GM12878 (cell line): ENCODE data around the gene ERVH48-1. TPM values are rescaled to one million over a fixed set of nuclear protein-coding genes. Genes with fewer than 3 reads are reported as not detected.
A peak's percentile ranks its signal among the peaks of the same experiment; 100 is the strongest.

Experiments
- ATAC-seq: fragments of 200-7000 bp; cut with Tn5 transposase; 3 replicates; pipeline ENCODE4 v1.9.1; 2020; ENCODE audit warnings: mild to moderate bottlenecking, moderate library complexity
- BruUV-seq: library from RNA; stranded (reverse); fragments of 400-500 nt; replicated peaks from 2 replicates; lab custom pipeline; 2021; lab: Mats Ljungman, UMichigan
- CTCF ChIA-PET: fragments of 300-600 bp; sonication (Branson Sonifier 250); formaldehyde crosslinking; extraction: SDS; loops from one replicate; lab custom pipeline; 2021; ENCODE audit warnings: inconsistent platforms; lab: Yijun Ruan, JAX
- POLR2A ChIA-PET: fragments of 350-600 bp; formaldehyde crosslinking; extraction: SDS; loops from one replicate; lab custom pipeline; 2021; ENCODE audit warnings: inconsistent platforms; lab: Charles Lee
- RAD21 ChIA-PET: fragments of 300-600 bp; sonication (Branson Sonifier 250); formaldehyde crosslinking; loops from one replicate; lab custom pipeline; 2023; ENCODE audit warnings: antibody characterized with exemption; ENCODE audit not compliant: unreplicated experiment; lab: Charles Lee
- SMC1A ChIA-PET: fragments of 300-600 bp; sonication (Branson Sonifier 250); formaldehyde crosslinking; loops from one replicate; lab custom pipeline; 2023; ENCODE audit not compliant: unreplicated experiment, uncharacterized antibody; lab: Charles Lee
- DNase-seq: peaks from one replicate; pipeline ENCODE4 v3.0.0-alpha.2; 2011; ENCODE audit warnings: low read depth, low spot score
- FAIRE-seq: peaks from 3 replicates; lab custom pipeline; 2011; peaks lifted over from hg19 to GRCh38; lab: Jason Lieb, UNC
- H2AFZ ChIP-seq: 2 replicates; pipeline ENCODE4 v1.6.0; 2011; ENCODE audit warnings: low read depth, low read length, control low read depth; ENCODE audit not compliant: control insufficient read depth
- H3K27ac ChIP-seq: 2 replicates; pipeline ENCODE4 v1.5.1; 2011; ENCODE audit warnings: control low read depth; ENCODE audit not compliant: control insufficient read depth, insufficient read depth
- H3K27me3 ChIP-seq, 2 experiments: replicated peaks in 1 of 2; 2 replicates each; pipeline versions ENCODE4 v1.6.0 to v1.6.1; 2011; ENCODE audit warnings: low read length in 1 of 2; ENCODE audit not compliant: control insufficient read depth in 2 of 2, insufficient read depth in 2 of 2
- H3K36me3 ChIP-seq, 2 experiments: 2 replicates each; pipeline ENCODE4 v1.5.1; 2011; ENCODE audit warnings: low read length in 1 of 2; ENCODE audit not compliant: control insufficient read depth in 2 of 2, insufficient read depth in 2 of 2
- H3K4me1 ChIP-seq: 2 replicates; pipeline ENCODE4 v1.6.1; 2011; ENCODE audit warnings: mild to moderate bottlenecking, low read length, moderate library complexity, mixed read lengths; ENCODE audit not compliant: control insufficient read depth, insufficient read depth
- H3K4me2 ChIP-seq: 2 replicates; pipeline ENCODE4 v1.6.0; 2011; ENCODE audit warnings: control low read depth; ENCODE audit not compliant: control insufficient read depth, insufficient read depth
- H3K4me3 ChIP-seq: fragments of 200-600 bp; sonication (generic); 2 replicates; pipeline ENCODE4 v1.5.1; 2016
- H3K79me2 ChIP-seq: 2 replicates; pipeline ENCODE4 v1.6.0; 2011; ENCODE audit warnings: low read length; ENCODE audit not compliant: control insufficient read depth, insufficient read depth
- H3K9ac ChIP-seq: 2 replicates; pipeline ENCODE4 v1.8.0; 2011; ENCODE audit warnings: low read length, control low read depth, mixed read lengths; ENCODE audit not compliant: control insufficient read depth, insufficient read depth
- H3K9me3 ChIP-seq: replicated peaks from 3 replicates; pipeline ENCODE4 v1.5.1; 2011; ENCODE audit warnings: mild to moderate bottlenecking, low read length; ENCODE audit not compliant: control insufficient read depth, insufficient read depth
- H4K20me1 ChIP-seq: 2 replicates; pipeline ENCODE4 v1.6.0; 2011; ENCODE audit not compliant: control insufficient read depth, insufficient read depth
- BCL3 ChIP-seq: IDR thresholded peaks from 2 replicates; pipeline ENCODE4 v1.6.1; 2011; ENCODE audit warnings: borderline replicate concordance, low read depth, mild to moderate bottlenecking, moderate library complexity, low read length; ENCODE audit not compliant: insufficient read depth, poor library complexity, severe bottlenecking
- ELK1 ChIP-seq: IDR thresholded peaks from 2 replicates; pipeline ENCODE4 v1.6.1; 2012; ENCODE audit warnings: low read depth, low read length, improper control_type of control experiment
- HCFC1 ChIP-seq: fragments of 150-350 bp; IDR thresholded peaks from 2 replicates; pipeline ENCODE4 v1.6.1; 2014; ENCODE audit warnings: low read length
- NR2C2 ChIP-seq: IDR thresholded peaks from 2 replicates; pipeline ENCODE4 v1.6.1; 2011; ENCODE audit warnings: borderline replicate concordance, low read depth; ENCODE audit not compliant: control insufficient read depth, insufficient read length
- NRF1 ChIP-seq: conservative IDR thresholded peaks from 2 replicates; pipeline ENCODE4 v1.6.1; 2011; ENCODE audit warnings: mild to moderate bottlenecking, low read depth, low read length, improper control_type of control experiment
- PKNOX1 ChIP-seq: fragments of 450-650 bp; IDR thresholded peaks from 2 replicates; pipeline ENCODE4 v1.6.1; 2016; ENCODE audit warnings: mild to moderate bottlenecking
- POLR2AphosphoS2 ChIP-seq: IDR thresholded peaks from 2 replicates; pipeline ENCODE4 v1.6.1; 2011; ENCODE audit warnings: low read depth, mild to moderate bottlenecking, low read length, improper control_type of control experiment, moderate library complexity
- REST ChIP-seq: IDR thresholded peaks from 2 replicates; pipeline ENCODE4 v1.6.1; 2012; ENCODE audit warnings: mild to moderate bottlenecking, low read depth, low read length
- SRF ChIP-seq, 2 experiments: IDR thresholded peaks; 2 replicates each; pipeline ENCODE4 v1.6.1; 2011; ENCODE audit warnings: low read depth in 2 of 2, low read length in 2 of 2, mild to moderate bottlenecking in 1 of 2, moderate library complexity in 1 of 2
- ZNF274 ChIP-seq: IDR thresholded peaks from one replicate; pipeline ENCODE4 v1.8.0; 2011; ENCODE audit not compliant: insufficient read length, insufficient read depth
- ZSCAN29 ChIP-seq: fragments of 450-650 bp; IDR thresholded peaks from 2 replicates; pipeline ENCODE4 v1.6.1; 2017; ENCODE audit warnings: mild to moderate bottlenecking, moderate library complexity
- WGBS: methylation state at CpG from one replicate; pipeline ENCODE4 v1.1.6; 2016; ENCODE audit warnings: low lambda C conversion rate; ENCODE audit not compliant: insufficient replicate concordance, insufficient coverage; ENCODE audit errors: missing lambda C conversion rate; 5-methylcytosine and 5-hydroxymethylcytosine counted together
- in situ Hi-C: fragments of 300-500 bp; cut with MboI; formaldehyde crosslinking; loops from 9 replicates; pipeline ENCODE4 v1.14.3; 2018; ENCODE audit warnings: mixed read lengths
- intact Hi-C: fragments of 100-400 bp; cut with micrococcal nuclease; formaldehyde crosslinking; loops from one replicate; pipeline ENCODE4 v1.14.2; 2022; ENCODE audit not compliant: unreplicated experiment
- polyA plus RNA-seq, 11 experiments: library from polyadenylated mRNA; depleted of rRNA in 4 of 11; unstranded in 6 of 11; stranded (reverse) in 5 of 11; fragments of >200 nt; fragmentation: Nextera tagmentation in 4 of 11; fragmentation: Illumina TruSeq in 1 of 11; extraction: Ambion mirVana in 4 of 11; extraction: Trizol in 1 of 11; gene quantifications; 1 replicate in 1 of 11; 2 replicates in 10 of 11; pipeline versions ENCODE4 v1.2.1 to v1.2.3, GENCODE V29; 2011 to 2016; ENCODE audit warnings: inconsistent platforms in 2 of 11, missing spikeins in 2 of 11, low read depth in 1 of 11
- total RNA-seq, 4 experiments: library from RNA; depleted of rRNA in 3 of 4; stranded (reverse); fragments of >200 nt in 3 of 4; fragmentation: Illumina TruSeq in 1 of 4; extraction: Trizol in 1 of 4; gene quantifications; 2 replicates each; pipeline versions ENCODE4 v1.2.1 to v1.2.3, GENCODE V29; 2013 to 2021

ERVH48-1 gene
- total and polyA plus RNA-seq, 10 of the 15 experiments (the other 5 are each of a cell fraction or from before 2014, with no cell fraction given), result 0.03 to 0.30 (median 0.13) TPM; not detected in 7

GRCh38 chr21:42892931-42893755 is 32.3 kb downstream of the ERVH48-1 start, which contains the start of gene NDUFV3:
TSS of gene NDUFV3 (plus strand) at chr21:42893309. CDS start at chr21:42893334, 25 bp downstream.
- FAIRE-seq (peak; percentile 96), ATAC-seq (peak; percentile 97), DNase-seq (peak; percentile 90)
- Histone ChIP-seq H3K4me2 (peak within 1 kb of the TSS; percentile 88), H3K36me3 (peaks cover 0 to 5% of the 10 kb centered on the region in 2 experiments; a peak in 2 of 4 replicates), H3K4me1 (peaks cover 3% of the 10 kb centered on the region), H3K27me3 (no peaks in the 10 kb centered on the region), H2AFZ (peak within 1 kb of the TSS; percentile 74), H3K9ac (peak within 1 kb of the TSS; percentile 86), H3K9me3 (no peaks in the 10 kb centered on the region; the same call in 2 of the 3 replicates), H3K4me3 (peak within 1 kb of the TSS; percentile 84), H3K27ac (peak within 1 kb of the TSS; percentile 80), H4K20me1 (no peaks in the 10 kb centered on the region), H3K79me2 (peaks cover 13% of the 10 kb centered on the region)
- POLR2A ChIA-PET, result interaction anchor here (0.6 to 2.6 kb wide), 6 partner anchors 10 to 124 kb away, joined by 3 to 10 read pairs (median 4); partner anchors contain the start of gene PKNOX1
- in situ Hi-C loops (no loop called here), intact Hi-C loops (no loop called here)
- CTCF ChIA-PET, result interaction anchor here (0.6 to 1.4 kb wide), 6 partner anchors 9 to 753 kb away, joined by 3 to 6 read pairs (median 4); no protein-coding TSS in a partner anchor
- RAD21 ChIA-PET, result interaction anchor here (0.6 to 1.4 kb wide), 3 partner anchors 15 to 81 kb away, joined by 3 to 6 read pairs (median 3); partner anchors contain the start of gene PKNOX1
- BruUV-seq, result TSS peak; percentile 80
- WGBS, result 1% methylated on average over 84 of the region's 87 CpGs
- SMC1A ChIA-PET, result interaction anchor here (0.5 to 1.2 kb wide), 3 partner anchors 12 to 461 kb away, joined by 3 read pairs; no protein-coding TSS in a partner anchor
- TF ChIP-seq NR2C2 (no peak), SRF (IDR thresholded peaks at IDR 0.05; ENCODE audit: low read depth in 2 of 2, low read length in 2 of 2) (no peak), ELK1 (no peak), BCL3 (peak; percentile 53), NRF1 (peak; percentile 64), ZNF274 (no peak), ZSCAN29 (no peak), PKNOX1 (peak; percentile 76), HCFC1 (peak; percentile 46; the same call in 1 of the 2 replicates), REST (0 out of 2 replicates have a peak, but pooled peaks have one; percentile 28), POLR2AphosphoS2 (peak; percentile 82; the same call in 1 of the 2 replicates)
